ENCODE data around the gene DEAF1. TPM values are rescaled to one million over a fixed set of nuclear protein-coding genes. Genes with fewer than 3 reads are reported as not detected.

Gene DEAF1
- total and polyA plus RNA-seq, 10 of the 15 experiments (the other 5 are each of a cell fraction or from before 2014, with no cell fraction given): 0.68 to 51.3 (median 25.9) TPM

GRCh38 chr11:722346-722811 is 27.4 kb upstream of the DEAF1 start:
- intact Hi-C loops (cut with micrococcal nuclease; ENCODE audit: unreplicated experiment): loop anchor here (2.0 to 5.0 kb wide), 3 partner anchors 60 to 168 kb away; partner anchors contain the start of gene IRF7
- TF ChIP-seq CREB1 (IDR thresholded peaks at IDR 0.05; ENCODE audit: low read depth) (no peak), NR2C1 (IDR thresholded peaks at IDR 0.05) (no peak), REST (IDR thresholded peaks at IDR 0.05; ENCODE audit: low read depth, low read length) (no peak), MLLT1 (IDR thresholded peaks at IDR 0.05) (peak; percentile 53)
- DNase-seq (ENCODE audit: low read depth, low spot score) (no peak), FAIRE-seq (no peak), ATAC-seq (no peak)
- no peak overlapping the region for H3K4me3 ChIP-seq
- ChIA-PET RAD21 (ENCODE audit: unreplicated experiment) (interaction anchor here (0.6 to 6.3 kb wide), 14 partner anchors 9 to 282 kb away, joined by 3 to 112 read pairs (median 4); partner anchors contain the start of genes DEAF1, EPS8L2, IRF7 and PHRF1), SMC1A (ENCODE audit: uncharacterized antibody, unreplicated experiment) (interaction anchor here (0.7 to 2.7 kb wide), 8 partner anchors 23 to 168 kb away, joined by 3 to 30 read pairs (median 4); partner anchors contain the start of gene TMEM80), CTCF (interaction anchor here (1.0 to 8.6 kb wide), 11 partner anchors 12 to 168 kb away, joined by 3 to 127 read pairs (median 8); partner anchors contain the start of genes DEAF1, LMNTD2 and TMEM80), POLR2A (interaction anchor here (0.9 to 8.2 kb wide), 6 partner anchors 25 to 186 kb away, joined by 3 to 72 read pairs (median 4); partner anchors contain the start of genes DEAF1, TALDO1 and TMEM80)
- H3K9ac ChIP-seq (ENCODE audit: control insufficient read depth, insufficient read depth, low read length): no peak overlapping the region
- 29% methylated on average over 20 of the region's 20 CpGs for WGBS (ENCODE audit: insufficient coverage, insufficient replicate concordance, low lambda C conversion rate, missing lambda C conversion rate)
- no peaks in the 10 kb centered on the region for H3K36me3 ChIP-seq (ENCODE audit: control insufficient read depth in 2 of 2, insufficient read depth in 2 of 2, low read length in 1 of 2)
- H3K79me2 ChIP-seq (ENCODE audit: control insufficient read depth, insufficient read depth, low read length): no peaks in the 10 kb centered on the region
- in situ Hi-C loops (cut with MboI): loop anchor here (10.0 kb wide), 1 partner anchor 58 kb away; no protein-coding TSS in a partner anchor
- BruUV-seq (replicated peaks): no TSS peak
- no peak overlapping the region for H2AFZ ChIP-seq (ENCODE audit: control insufficient read depth, low read depth, low read length)
- peaks cover 18% of the 10 kb centered on the region for H3K4me1 ChIP-seq (ENCODE audit: control insufficient read depth, insufficient read depth, low read length)
- no peak overlapping the region for H3K27ac ChIP-seq (ENCODE audit: control insufficient read depth, insufficient read depth)
- peak overlapping the region; percentile 64 for H3K4me2 ChIP-seq (ENCODE audit: control insufficient read depth, insufficient read depth)
- H3K9me3 ChIP-seq (replicated peaks; ENCODE audit: control insufficient read depth, insufficient read depth, low read length): no peaks in the 10 kb centered on the region
- no peaks in the 10 kb centered on the region; the same call in 1 of the 2 replicates for H4K20me1 ChIP-seq (ENCODE audit: control insufficient read depth, insufficient read depth)
- H3K27me3 ChIP-seq (replicated peaks in 1 of 2; ENCODE audit: control insufficient read depth in 2 of 2, insufficient read depth in 2 of 2, low read length in 1 of 2): 0 out of 4 replicates have a peak, but pooled peaks cover 0 to 3% of the 10 kb centered on the region in 2 experiments

All from GM12878 (cell line).